Trophoblast cell (in vitro differentiated cells and primary cell): ENCODE data around the gene MYH3.

Experiments
- DNase-seq, 2 donors: peaks; one replicate each; pipeline ENCODE4 v3.0.0-alpha.2; 2016
- H2AFZ ChIP-seq: 2 replicates; pipeline ENCODE4 v1.6.1; 2013; ENCODE audit warnings: low read length, moderate library complexity, mild to moderate bottlenecking; ENCODE audit not compliant: insufficient read depth, poor library complexity
- H2AK5ac ChIP-seq: 2 replicates; pipeline ENCODE4 v1.6.1; 2013; ENCODE audit warnings: mild to moderate bottlenecking, low read length
- H2BK120ac ChIP-seq: 2 replicates; pipeline ENCODE4 v1.6.1; 2013; ENCODE audit warnings: low read length, mild to moderate bottlenecking, moderate library complexity; ENCODE audit not compliant: insufficient read depth, poor library complexity
- H2BK12ac ChIP-seq: 2 replicates; pipeline ENCODE4 v1.6.1; 2013; ENCODE audit warnings: mild to moderate bottlenecking, low read length, moderate library complexity
- H2BK5ac ChIP-seq: 2 replicates; pipeline ENCODE4 v1.6.1; 2013; ENCODE audit warnings: low read length, low read depth, moderate library complexity, mild to moderate bottlenecking; ENCODE audit not compliant: poor library complexity
- H3K14ac ChIP-seq: 2 replicates; pipeline ENCODE4 v1.6.1; 2013; ENCODE audit warnings: mild to moderate bottlenecking, low read length
- H3K18ac ChIP-seq: 2 replicates; pipeline ENCODE4 v1.6.1; 2013; ENCODE audit warnings: mild to moderate bottlenecking, low read length
- H3K23ac ChIP-seq: 2 replicates; pipeline ENCODE4 v1.6.1; 2013; ENCODE audit warnings: low read length
- H3K27ac ChIP-seq: 2 replicates; pipeline ENCODE4 v1.5.1; 2013; ENCODE audit warnings: low read depth, mild to moderate bottlenecking, inconsistent platforms, low read length, moderate library complexity
- H3K27me3 ChIP-seq: 2 replicates; pipeline ENCODE4 v1.6.1; 2013; ENCODE audit warnings: inconsistent platforms, mild to moderate bottlenecking, low read length, moderate library complexity; ENCODE audit not compliant: insufficient read depth
- H3K36me3 ChIP-seq, 2 experiments: 1 replicate in 1 of 2; 2 replicates in 1 of 2; pipeline ENCODE4 v1.6.1; 2013; ENCODE audit warnings: low read length in 2 of 2, mild to moderate bottlenecking in 2 of 2, moderate library complexity in 1 of 2; ENCODE audit not compliant: insufficient read depth in 2 of 2, control insufficient read depth in 1 of 2
- H3K4ac ChIP-seq: 2 replicates; pipeline ENCODE4 v1.6.1; 2013; ENCODE audit warnings: low read depth, mild to moderate bottlenecking, low read length, moderate library complexity
- H3K4me1 ChIP-seq, 2 experiments: 1 replicate in 1 of 2; 2 replicates in 1 of 2; pipeline ENCODE4 v1.6.1; 2013; ENCODE audit warnings: low read length in 2 of 2, mild to moderate bottlenecking in 2 of 2, moderate library complexity in 1 of 2; ENCODE audit not compliant: insufficient read depth in 2 of 2, control insufficient read depth in 1 of 2
- H3K4me2 ChIP-seq: 2 replicates; pipeline ENCODE4 v1.6.1; 2013; ENCODE audit warnings: inconsistent platforms, mild to moderate bottlenecking, low read length, moderate library complexity
- H3K4me3 ChIP-seq: 2 replicates; pipeline ENCODE4 v1.5.1; 2013; ENCODE audit warnings: mild to moderate bottlenecking, low read depth, low read length, inconsistent platforms
- H3K79me1 ChIP-seq: one replicate; pipeline ENCODE4 v1.6.1; 2013; ENCODE audit warnings: low read length
- H3K79me2 ChIP-seq: 2 replicates; pipeline ENCODE4 v1.6.1; 2013; ENCODE audit warnings: low read length, mild to moderate bottlenecking; ENCODE audit not compliant: control insufficient read depth, insufficient read depth, poor library complexity
- H3K9ac ChIP-seq: 2 replicates; pipeline ENCODE4 v1.6.1; 2013; ENCODE audit warnings: mild to moderate bottlenecking, low read length
- H3K9me3 ChIP-seq: 2 replicates; pipeline ENCODE4 v1.6.1; 2013; ENCODE audit warnings: low read depth, mild to moderate bottlenecking, control low read depth, inconsistent platforms, low read length; ENCODE audit not compliant: insufficient read depth
- H4K12ac ChIP-seq: 2 replicates; pipeline ENCODE4 v1.6.1; 2013; ENCODE audit warnings: low read depth, mild to moderate bottlenecking, low read length, moderate library complexity
- H4K8ac ChIP-seq: 2 replicates; pipeline ENCODE4 v1.6.1; 2013; ENCODE audit warnings: low read depth, mild to moderate bottlenecking, low read length, moderate library complexity
- H4K91ac ChIP-seq: one replicate; pipeline ENCODE4 v1.6.1; 2013; ENCODE audit warnings: low read depth, mild to moderate bottlenecking, low read length, moderate library complexity
- WGBS: extraction: QIAGEN DNeasy Blood & Tissue Kit; methylation state at CpG from one replicate; pipeline ENCODE4 v1.1.7; 2013; ENCODE audit warnings: missing lambda C conversion rate; ENCODE audit not compliant: insufficient read length, insufficient coverage; ENCODE audit errors: extremely low coverage; 5-methylcytosine and 5-hydroxymethylcytosine counted together

The MYH3 gene

DNA sequence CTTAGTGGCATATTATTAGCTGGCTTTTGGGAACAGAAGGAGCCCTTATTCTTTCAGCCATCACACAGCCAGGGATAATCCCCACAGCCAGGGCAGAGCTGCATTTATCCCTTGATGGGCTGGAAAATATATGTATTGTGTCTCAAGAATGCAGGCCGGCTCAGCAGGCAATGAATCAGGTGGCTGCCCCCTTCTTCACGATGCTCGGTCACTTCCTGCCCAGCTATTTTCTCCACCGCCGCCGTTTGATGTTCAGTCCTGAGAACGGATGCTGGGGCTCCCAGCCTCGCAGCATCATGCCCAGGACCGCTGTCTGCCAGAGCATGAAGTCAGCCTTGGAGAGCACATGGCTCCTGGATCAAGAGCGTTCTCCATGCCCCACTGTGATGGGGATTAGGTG, 4.3 kb upstream of the MYH3 start:
- Histone ChIP-seq H3K14ac (no peak overlapping the region), H3K4me1 (no peaks in the 10 kb centered on the region), H4K12ac (no peak overlapping the region), H2BK120ac (no peak overlapping the region), H3K9me3 (no peaks in the 10 kb centered on the region), H3K27ac (no peak overlapping the region), H3K79me2 (no peaks in the 10 kb centered on the region), H4K91ac (no peak overlapping the region), H2BK12ac (no peak overlapping the region), H3K9ac (no peak overlapping the region), H3K18ac (no peak overlapping the region), H3K23ac (no peak overlapping the region), H2BK5ac (no peak overlapping the region), H2AK5ac (no peak overlapping the region), H3K79me1 (no peaks in the 10 kb centered on the region), H3K4me3 (no peak overlapping the region), H3K4me2 (no peak overlapping the region), H3K27me3 (no peaks in the 10 kb centered on the region), H2AFZ (no peak overlapping the region), H3K36me3 (no peaks in the 10 kb centered on the region), H3K4ac (no peak overlapping the region), H4K8ac (no peak overlapping the region)
- no peak for DNase-seq
- WGBS: no CpG with 5 or more reads among the region's 10 CpGs

DNA sequence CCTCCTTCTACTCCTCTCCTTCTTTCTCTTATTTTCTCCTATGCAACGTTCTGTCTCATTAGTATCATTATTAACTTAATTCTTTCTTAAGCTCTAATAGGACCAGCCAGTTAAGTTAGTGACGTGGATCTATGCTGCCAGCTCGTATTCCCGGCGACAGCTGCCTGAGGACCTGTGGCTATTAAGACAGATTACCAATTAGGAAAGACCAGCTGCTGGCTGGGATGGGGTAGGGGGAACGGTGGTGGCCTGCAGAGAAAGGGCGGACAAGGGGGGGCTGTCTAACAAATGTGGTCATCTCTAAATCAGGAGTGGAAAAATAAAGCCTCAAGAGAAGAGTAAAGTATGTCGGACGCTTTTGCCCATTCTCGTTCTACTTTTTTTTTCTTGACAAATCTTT, 770 bp upstream of the MYH3 start:
- H2AK5ac ChIP-seq: no peak overlapping the region
- no peaks in the 10 kb centered on the region for H3K79me1 ChIP-seq
- no peak overlapping the region for H4K91ac ChIP-seq
- H3K4ac ChIP-seq: no peak overlapping the region
- no peak for DNase-seq
- no peak overlapping the region for H3K14ac ChIP-seq
- H2BK5ac ChIP-seq: no peak overlapping the region
- no peak overlapping the region for H3K9ac ChIP-seq
- H2BK120ac ChIP-seq: no peak overlapping the region
- H3K23ac ChIP-seq: no peak overlapping the region
- H3K79me2 ChIP-seq: no peaks in the 10 kb centered on the region
- no peak overlapping the region for H3K18ac ChIP-seq
- H4K8ac ChIP-seq: no peak overlapping the region
- no peaks in the 10 kb centered on the region for H3K4me1 ChIP-seq
- no peaks in the 10 kb centered on the region for H3K9me3 ChIP-seq
- no CpG with 5 or more reads among the region's 10 CpGs for WGBS
- H3K27ac ChIP-seq: no peak overlapping the region
- no peak overlapping the region for H4K12ac ChIP-seq
- no peaks in the 10 kb centered on the region for H3K36me3 ChIP-seq
- H2BK12ac ChIP-seq: no peak overlapping the region
- H2AFZ ChIP-seq: no peak overlapping the region
- H3K4me2 ChIP-seq: no peak overlapping the region
- no peaks in the 10 kb centered on the region for H3K27me3 ChIP-seq
- H3K4me3 ChIP-seq: no peak overlapping the region

DNA sequence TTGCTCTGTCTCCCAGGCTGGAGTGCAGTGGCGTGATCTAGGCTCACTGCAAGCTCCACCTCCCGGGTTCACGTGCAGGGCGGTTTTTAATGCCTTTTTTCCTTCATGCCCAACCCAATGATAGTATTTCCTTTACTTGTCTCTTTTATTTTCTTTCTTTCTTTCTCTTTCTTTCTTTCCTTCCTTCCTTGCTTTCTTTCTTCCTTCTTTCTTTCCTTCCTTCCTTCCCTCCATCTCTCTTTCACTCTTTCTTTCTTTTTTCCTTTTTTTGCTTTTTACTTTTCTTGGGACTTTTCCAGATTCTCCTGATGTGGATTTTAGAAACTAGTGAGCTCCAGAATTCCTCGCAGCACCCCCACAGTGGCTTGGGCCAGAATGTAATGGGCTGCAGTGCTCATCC, 3.1 kb downstream of the MYH3 start:
- Histone ChIP-seq H3K9ac (no peak overlapping the region), H2BK12ac (no peak overlapping the region), H3K79me1 (no peaks in the 10 kb centered on the region), H3K9me3 (no peaks in the 10 kb centered on the region), H3K4me1 (no peaks in the 10 kb centered on the region), H4K91ac (no peak overlapping the region), H3K36me3 (peaks cover 0 to 2% of the 10 kb centered on the region in 2 experiments), H3K23ac (no peak overlapping the region), H4K12ac (no peak overlapping the region), H2AFZ (no peak overlapping the region), H3K18ac (no peak overlapping the region), H2AK5ac (no peak overlapping the region), H4K8ac (no peak overlapping the region), H3K4me3 (no peak overlapping the region), H2BK5ac (no peak overlapping the region), H3K4me2 (no peak overlapping the region), H3K14ac (no peak overlapping the region), H3K27ac (no peak overlapping the region), H2BK120ac (no peak overlapping the region), H3K27me3 (no peaks in the 10 kb centered on the region), H3K79me2 (no peaks in the 10 kb centered on the region), H3K4ac (no peak overlapping the region)
- no CpG with 5 or more reads among the region's 5 CpGs for WGBS
- no peak for DNase-seq

DNA sequence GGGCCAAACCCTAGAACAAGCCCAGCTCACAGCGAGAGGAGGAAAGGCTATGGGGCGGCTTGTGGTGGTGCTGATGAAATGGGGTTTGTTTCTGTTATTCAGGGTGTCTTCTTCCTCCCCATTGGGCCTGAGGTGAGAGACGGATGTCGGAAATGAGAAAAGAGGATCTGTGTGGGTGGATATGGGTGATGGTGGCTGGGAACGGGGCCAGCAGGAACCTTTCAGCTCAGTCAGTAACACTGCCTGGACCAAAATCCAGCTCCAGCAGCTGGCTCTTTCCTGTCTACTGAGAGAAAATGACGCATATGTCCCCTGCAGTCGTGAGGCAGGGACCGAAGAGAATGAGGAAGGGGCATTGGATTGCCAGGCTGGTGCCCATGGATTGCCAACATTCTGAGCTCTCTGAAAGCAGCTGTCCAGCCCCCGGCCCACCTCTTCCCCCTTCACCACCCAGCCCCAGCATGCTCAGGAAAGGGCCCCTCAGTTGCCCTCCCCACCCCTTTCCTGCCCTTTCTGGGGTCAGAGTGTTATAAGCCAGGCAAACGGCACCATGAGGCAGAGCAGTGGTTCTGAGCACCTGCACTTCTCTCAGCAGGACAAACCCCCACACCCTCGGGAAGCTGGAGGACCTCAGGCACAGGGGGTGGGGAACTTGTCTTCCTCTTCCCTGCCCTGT, 4.0 kb downstream of the MYH3 start:
- no peak overlapping the region for H3K9ac ChIP-seq
- H4K12ac ChIP-seq: no peak overlapping the region
- H4K91ac ChIP-seq: no peak overlapping the region
- no peak overlapping the region for H3K18ac ChIP-seq
- no peak overlapping the region for H3K23ac ChIP-seq
- no peak for DNase-seq
- WGBS: no CpG with 5 or more reads among the region's 11 CpGs
- no peak overlapping the region for H3K14ac ChIP-seq
- H3K4me3 ChIP-seq: no peak overlapping the region
- H2BK12ac ChIP-seq: no peak overlapping the region
- no peaks in the 10 kb centered on the region for H3K79me2 ChIP-seq
- no peak overlapping the region for H3K27ac ChIP-seq
- H3K27me3 ChIP-seq: no peaks in the 10 kb centered on the region
- no peaks in the 10 kb centered on the region for H3K79me1 ChIP-seq
- H3K9me3 ChIP-seq: no peaks in the 10 kb centered on the region
- H2AK5ac ChIP-seq: no peak overlapping the region
- no peak overlapping the region for H3K4me2 ChIP-seq
- H2BK5ac ChIP-seq: no peak overlapping the region
- no peak overlapping the region for H3K4ac ChIP-seq
- H4K8ac ChIP-seq: no peak overlapping the region
- no peak overlapping the region for H2BK120ac ChIP-seq
- peaks cover 0 to 2% of the 10 kb centered on the region in 2 experiments for H3K36me3 ChIP-seq
- H2AFZ ChIP-seq: no peak overlapping the region
- no peaks in the 10 kb centered on the region for H3K4me1 ChIP-seq
